ENCODE results near the gene SUPT16H. TPM values are rescaled to one million over a fixed set of nuclear protein-coding genes. Genes with fewer than 3 reads are reported as not detected.
"Not testable (repeated sequence)": the region's sequence is repeated elsewhere in the genome, so short reads cannot be mapped to it uniquely, and the experiment has no call there.

SUPT16H gene
- total RNA-seq, 1 donor from 2014 or later, result 168 TPM

DNA sequence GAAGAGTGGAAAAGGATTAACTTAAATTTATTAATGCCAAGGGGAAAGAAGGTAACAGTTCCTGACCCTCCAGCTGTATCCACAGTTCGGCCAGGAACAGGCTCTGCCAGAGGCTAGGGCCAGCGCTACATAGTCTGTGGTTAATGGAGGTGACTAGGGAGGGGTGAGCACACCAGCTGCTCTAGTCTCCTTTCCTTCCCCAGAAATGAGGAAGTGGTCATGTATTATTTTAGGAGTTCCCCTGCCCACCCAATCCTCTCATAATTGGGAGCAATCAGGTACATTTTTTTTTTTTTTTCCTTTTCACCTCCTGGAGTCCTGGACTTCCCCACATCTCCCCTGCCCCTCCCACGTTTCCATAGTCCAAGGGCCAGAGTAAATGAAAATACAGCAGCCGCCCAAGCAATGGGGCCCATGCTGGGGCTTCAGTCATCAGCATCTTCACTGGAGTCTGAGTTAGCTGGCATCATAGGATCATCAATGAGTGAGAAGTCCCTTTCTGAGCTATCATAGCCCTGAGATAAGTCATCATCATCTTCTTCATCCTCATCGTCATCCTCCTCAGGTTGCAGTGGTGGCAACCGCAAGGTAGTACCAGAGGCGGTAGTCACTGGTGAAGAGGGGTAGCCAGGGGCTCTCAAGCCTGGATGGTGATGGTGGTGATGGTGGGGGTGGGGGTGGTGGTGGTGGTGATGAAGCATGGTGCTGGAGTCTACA lies 1.5 kb upstream of the SUPT16H start:
- Mint-ChIP-seq H3K9me3 (no peaks in the 10 kb centered on the region), H3K4me1 (ENCODE audit: low read depth) (peaks cover 21% of the 10 kb centered on the region), H3K27me3 (ENCODE audit: low read depth) (no peaks in the 10 kb centered on the region), H3K4me3 (ENCODE audit: low read depth) (peak overlapping the region; percentile 96), H3K36me3 (ENCODE audit: low read depth) (peaks cover 61% of the 10 kb centered on the region), H3K27ac (peak overlapping the region; percentile 98)
- DNase-seq (ENCODE audit: low spot score), result no peak
- intact Hi-C loops (cut with micrococcal nuclease), result loop anchor here (2.0 kb wide), 1 partner anchor 157 kb away; no protein-coding TSS in a partner anchor

GRCh38 chr14:21384494-21384851 lies 654 bp upstream of the SUPT16H start:
- intact Hi-C loops (cut with micrococcal nuclease), result loop anchor here (1.0 to 2.0 kb wide), 6 partner anchors 30 to 156 kb away; partner anchors contain the start of genes CHD8, HNRNPC and TOX4
- peak overlapping the region; percentile 96 for H3K4me3 Mint-ChIP-seq (ENCODE audit: low read depth)
- no peak for DNase-seq (ENCODE audit: low spot score)
- H3K36me3 Mint-ChIP-seq (ENCODE audit: low read depth), result peaks cover 57% of the 10 kb centered on the region
- no peaks in the 10 kb centered on the region for H3K9me3 Mint-ChIP-seq
- peaks cover 23% of the 10 kb centered on the region for H3K4me1 Mint-ChIP-seq (ENCODE audit: low read depth)
- peak overlapping the region; percentile 98 for H3K27ac Mint-ChIP-seq
- H3K27me3 Mint-ChIP-seq (ENCODE audit: low read depth), result no peaks in the 10 kb centered on the region

DNA sequence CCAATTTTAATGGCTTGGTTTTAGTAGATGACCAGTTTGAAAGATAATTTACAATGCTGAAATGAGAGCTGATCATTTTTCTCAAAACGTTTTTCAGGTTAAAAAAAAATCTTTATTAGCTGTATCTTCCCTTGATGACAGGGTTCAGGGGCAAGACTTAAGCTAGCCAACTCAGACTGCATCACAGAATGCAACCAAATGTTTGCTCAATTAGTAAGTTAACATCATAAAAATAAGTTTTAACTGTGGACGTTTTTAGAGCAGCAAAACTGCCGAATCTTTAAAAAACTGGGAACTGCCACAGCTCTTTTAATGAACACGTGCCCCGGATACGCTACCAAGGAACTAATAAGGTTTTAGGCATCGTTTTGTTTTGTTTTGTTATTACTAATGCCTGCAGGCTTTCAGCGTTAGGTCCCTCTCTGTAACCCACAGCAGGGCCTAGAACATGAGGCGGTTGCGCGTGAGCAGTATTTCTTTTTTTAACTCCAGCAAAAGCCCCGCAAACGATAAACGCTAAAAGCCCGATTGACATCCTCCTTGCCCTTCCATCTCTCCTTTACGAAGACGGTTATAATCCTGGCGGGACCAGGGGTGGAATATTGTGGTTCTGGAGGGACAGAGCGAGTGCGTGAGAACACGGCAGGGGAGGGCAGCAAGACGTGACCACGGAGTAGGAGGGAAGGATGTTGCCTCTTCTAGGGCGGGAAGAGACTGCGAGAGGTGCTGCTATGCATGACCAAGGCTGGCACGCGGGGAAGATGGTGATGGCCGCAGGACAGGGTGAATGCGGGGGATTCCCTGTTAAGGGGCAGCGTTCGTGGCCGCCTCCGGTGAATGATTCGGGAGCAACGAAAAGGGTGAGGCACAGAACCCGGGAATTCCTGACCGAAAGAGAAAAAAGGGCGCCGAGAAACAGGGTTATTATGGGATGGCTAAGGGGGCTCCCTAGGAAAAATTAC lies 652 bp downstream of the SUPT16H start:
- intact Hi-C loops (cut with micrococcal nuclease), result loop anchor here (1.0 kb wide), 1 partner anchor 119 kb away; no protein-coding TSS in a partner anchor
- Mint-ChIP-seq H3K36me3 (ENCODE audit: low read depth) (peaks cover 51% of the 10 kb centered on the region), H3K4me1 (ENCODE audit: low read depth) (peaks cover 29% of the 10 kb centered on the region), H3K27ac (peak overlapping the region; percentile 98), H3K27me3 (ENCODE audit: low read depth) (no peaks in the 10 kb centered on the region), H3K4me3 (ENCODE audit: low read depth) (peak overlapping the region; percentile 96), H3K9me3 (no peaks in the 10 kb centered on the region)
- DNase-seq (ENCODE audit: low spot score), result peak; percentile 49

DNA sequence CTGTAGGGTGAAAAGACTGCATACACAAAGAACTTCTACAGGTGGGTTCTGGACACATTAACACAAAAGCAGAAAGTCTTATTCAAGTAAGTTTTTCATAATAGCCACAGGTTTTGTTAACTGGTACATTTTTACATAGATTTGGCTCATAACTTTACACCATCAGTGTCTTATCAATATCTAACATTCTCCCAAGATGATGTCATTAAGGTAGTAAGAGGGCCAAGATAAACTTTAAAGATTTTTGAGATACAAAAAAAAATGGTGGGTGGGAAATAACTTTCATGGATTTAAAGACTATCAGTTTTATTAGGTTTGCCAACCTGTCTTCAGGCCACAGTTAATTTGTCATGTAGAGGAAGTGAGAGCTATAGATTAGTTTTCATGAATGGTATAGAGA lies 1.7 kb downstream of the SUPT16H start:
- intact Hi-C loops (cut with micrococcal nuclease), result no loop called here
- H3K36me3 Mint-ChIP-seq (ENCODE audit: low read depth), result peaks cover 52% of the 10 kb centered on the region
- no peak for DNase-seq (ENCODE audit: low spot score)
- H3K27me3 Mint-ChIP-seq (ENCODE audit: low read depth), result no peaks in the 10 kb centered on the region
- peaks cover 29% of the 10 kb centered on the region for H3K4me1 Mint-ChIP-seq (ENCODE audit: low read depth)
- H3K27ac Mint-ChIP-seq, result peak overlapping the region; percentile 85
- no peaks in the 10 kb centered on the region for H3K9me3 Mint-ChIP-seq
- peak overlapping the region; percentile 96 for H3K4me3 Mint-ChIP-seq (ENCODE audit: low read depth)

DNA sequence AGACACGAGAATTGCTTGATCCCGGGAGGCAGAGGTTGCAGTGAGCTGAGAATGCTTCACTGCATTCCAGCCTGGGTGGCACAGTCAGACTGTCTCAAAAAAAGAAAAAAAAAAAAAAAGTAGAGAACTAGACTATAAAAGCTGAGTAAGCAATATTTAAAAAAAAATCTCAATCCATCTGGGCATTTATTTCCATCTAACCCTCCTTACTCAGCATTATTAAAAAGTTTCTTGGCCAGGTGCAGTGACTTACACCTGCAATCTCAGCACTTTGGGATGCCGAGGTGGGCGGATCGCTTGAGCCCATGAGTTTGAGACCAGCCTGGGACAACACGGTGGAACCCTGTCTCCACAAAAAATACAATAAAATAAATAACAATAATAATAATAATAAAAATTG lies 4.5 kb downstream of the SUPT16H start:
- H3K27ac Mint-ChIP-seq, result no peak overlapping the region
- H3K4me1 Mint-ChIP-seq (ENCODE audit: low read depth), result peaks cover 22% of the 10 kb centered on the region
- H3K4me3 Mint-ChIP-seq (ENCODE audit: low read depth), result no peak overlapping the region
- no peak for DNase-seq (ENCODE audit: low spot score)
- peaks cover 54% of the 10 kb centered on the region for H3K36me3 Mint-ChIP-seq (ENCODE audit: low read depth)
- H3K27me3 Mint-ChIP-seq (ENCODE audit: low read depth), result no peaks in the 10 kb centered on the region
- intact Hi-C loops (cut with micrococcal nuclease), result no loop called here
- H3K9me3 Mint-ChIP-seq, result no peaks in the 10 kb centered on the region

DNA sequence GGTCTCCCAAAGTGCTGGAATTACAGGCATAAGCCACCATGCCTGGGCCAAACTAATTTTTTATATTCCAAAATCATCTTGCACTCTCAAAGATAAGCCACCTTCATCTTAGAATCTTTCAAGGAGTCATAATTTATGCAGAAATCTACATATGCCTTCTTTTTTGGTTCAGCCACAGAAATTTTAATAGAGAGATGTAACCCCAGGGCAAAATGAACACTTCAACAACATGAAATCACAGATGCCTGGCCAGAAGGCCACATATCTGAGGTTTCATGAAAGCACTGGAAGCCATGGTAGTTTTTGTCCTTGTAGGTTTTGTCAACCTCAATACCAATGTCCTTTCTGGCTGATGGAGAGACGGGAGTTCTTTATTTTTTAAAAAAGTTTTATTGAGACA lies 9.8 kb downstream of the SUPT16H start:
- Mint-ChIP-seq H3K9me3 (no peaks in the 10 kb centered on the region), H3K4me3 (ENCODE audit: low read depth) (no peak overlapping the region), H3K4me1 (ENCODE audit: low read depth) (peaks cover 6% of the 10 kb centered on the region), H3K27ac (no peak overlapping the region), H3K27me3 (ENCODE audit: low read depth) (no peaks in the 10 kb centered on the region), H3K36me3 (ENCODE audit: low read depth) (peaks cover 69% of the 10 kb centered on the region)
- intact Hi-C loops (cut with micrococcal nuclease), result no loop called here
- DNase-seq (ENCODE audit: low spot score), result no peak

GRCh38 chr14:21372814-21373213 lies 11.0 kb downstream of the SUPT16H start:
- H3K27me3 Mint-ChIP-seq (ENCODE audit: low read depth); H3K9me3 Mint-ChIP-seq; H3K27ac Mint-ChIP-seq; H3K4me3 Mint-ChIP-seq (ENCODE audit: low read depth); DNase-seq (ENCODE audit: low spot score); H3K4me1 Mint-ChIP-seq (ENCODE audit: low read depth); intact Hi-C loops (cut with micrococcal nuclease): not testable (repeated sequence)
- peaks cover 72% of the 10 kb centered on the region for H3K36me3 Mint-ChIP-seq (ENCODE audit: low read depth)

DNA sequence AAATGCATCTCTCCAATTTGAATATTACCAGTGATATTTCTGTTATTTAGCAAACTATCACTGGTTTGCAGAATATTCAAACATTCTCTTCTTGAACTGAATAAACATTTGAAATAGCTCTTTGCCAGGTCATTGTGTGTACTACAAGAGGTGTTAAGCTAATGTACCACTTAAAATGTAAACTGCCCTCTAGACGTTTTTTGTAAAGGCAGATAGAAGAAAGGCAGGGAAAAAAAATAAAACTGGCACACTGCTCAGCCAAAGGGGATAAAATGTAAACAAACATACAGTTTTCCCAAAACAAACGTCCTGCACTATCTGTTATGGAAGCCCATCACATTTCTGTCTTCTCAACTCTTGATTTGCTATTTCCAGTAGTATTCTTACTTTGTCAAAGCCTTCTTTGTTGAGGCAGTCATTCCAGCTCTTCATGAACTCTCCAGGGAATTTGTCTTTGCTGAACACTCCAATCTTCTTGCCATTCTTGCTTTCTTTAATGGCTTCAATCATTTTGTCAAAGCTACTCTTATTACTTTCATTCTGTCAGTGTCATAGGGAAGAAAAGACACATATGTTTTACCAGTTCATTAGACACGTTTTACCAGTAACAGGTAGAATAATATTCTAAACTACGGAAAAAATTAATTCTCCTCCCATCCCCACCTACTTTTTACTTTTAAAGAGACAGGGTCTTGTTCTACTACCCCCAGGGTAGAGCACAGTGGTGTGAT lies 13.7 kb downstream of the SUPT16H start:
- Mint-ChIP-seq H3K27ac (no peak overlapping the region), H3K36me3 (ENCODE audit: low read depth) (peaks cover 84% of the 10 kb centered on the region)

DNA sequence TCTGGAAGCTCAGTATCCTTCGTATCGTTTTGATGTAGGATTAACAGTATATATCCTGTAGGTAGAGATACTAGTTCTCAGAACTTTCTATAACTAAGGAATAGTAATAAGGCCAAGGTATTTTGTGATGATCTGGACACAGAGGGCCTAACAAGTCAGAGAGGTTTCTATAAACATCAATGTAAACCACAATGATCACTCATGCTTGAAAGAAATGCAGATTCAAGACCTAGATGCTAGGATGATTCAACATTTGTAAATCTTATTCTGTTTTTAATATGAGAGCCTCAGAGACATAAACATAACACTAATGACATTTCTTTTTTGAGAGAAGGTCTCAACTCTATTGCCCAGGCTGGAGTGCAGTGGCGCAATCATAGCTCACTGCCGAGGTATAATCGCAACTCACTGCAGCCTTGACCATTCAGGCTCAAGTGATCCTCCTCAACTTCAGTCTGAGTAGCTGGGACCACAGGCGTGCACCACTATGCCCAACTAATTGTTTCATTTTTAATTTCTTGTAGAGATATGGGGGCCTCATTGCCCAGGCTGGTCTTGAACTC lies 16.2 kb downstream of the SUPT16H start:
- Mint-ChIP-seq H3K4me3 (ENCODE audit: low read depth) (no peak overlapping the region), H3K27ac (no peak overlapping the region)
- intact Hi-C loops (cut with micrococcal nuclease), result loop anchor here (10.0 kb wide), 1 partner anchor 47 kb away; no protein-coding TSS in a partner anchor

More for the DNA sequence above, 13.7 kb downstream of the SUPT16H start:
- DNase-seq (ENCODE audit: low spot score), result no peak
- Mint-ChIP-seq H3K9me3 (no peaks in the 10 kb centered on the region), H3K27me3 (ENCODE audit: low read depth) (no peaks in the 10 kb centered on the region), H3K4me3 (ENCODE audit: low read depth) (no peak overlapping the region), H3K4me1 (ENCODE audit: low read depth) (peaks cover 9% of the 10 kb centered on the region)
- intact Hi-C loops (cut with micrococcal nuclease), result loop anchor here (10.0 kb wide), 1 partner anchor 45 kb away; no protein-coding TSS in a partner anchor

GRCh38 chr14:21356511-21356910 lies 27.3 kb downstream of the SUPT16H start:
- Mint-ChIP-seq H3K4me1 (ENCODE audit: low read depth) (peaks cover 1% of the 10 kb centered on the region), H3K27ac (no peak overlapping the region), H3K36me3 (ENCODE audit: low read depth) (peaks cover 91% of the 10 kb centered on the region), H3K4me3 (ENCODE audit: low read depth) (no peak overlapping the region), H3K27me3 (ENCODE audit: low read depth) (no peaks in the 10 kb centered on the region), H3K9me3 (no peaks in the 10 kb centered on the region)
- no peak for DNase-seq (ENCODE audit: low spot score)
- intact Hi-C loops (cut with micrococcal nuclease), result no loop called here

More for the DNA sequence above, 16.2 kb downstream of the SUPT16H start:
- peaks cover 9% of the 10 kb centered on the region for H3K4me1 Mint-ChIP-seq (ENCODE audit: low read depth)
- H3K27me3 Mint-ChIP-seq (ENCODE audit: low read depth), result no peaks in the 10 kb centered on the region
- no peaks in the 10 kb centered on the region for H3K9me3 Mint-ChIP-seq
- DNase-seq (ENCODE audit: low spot score), result no peak
- H3K36me3 Mint-ChIP-seq (ENCODE audit: low read depth), result peaks cover 97% of the 10 kb centered on the region

- no peak overlapping the region for H3K27ac Mint-ChIP-seq
- DNase-seq (ENCODE audit: low spot score), result no peak
- H3K9me3 Mint-ChIP-seq, result no peaks in the 10 kb centered on the region
- peaks cover 66% of the 10 kb centered on the region for H3K36me3 Mint-ChIP-seq (ENCODE audit: low read depth)
- intact Hi-C loops (cut with micrococcal nuclease), result no loop called here
- H3K4me3 Mint-ChIP-seq (ENCODE audit: low read depth), result no peak overlapping the region
- H3K4me1 Mint-ChIP-seq (ENCODE audit: low read depth), result peaks cover 1% of the 10 kb centered on the region
- no peaks in the 10 kb centered on the region for H3K27me3 Mint-ChIP-seq (ENCODE audit: low read depth)
Measured at GRCh38 chr14:21352587-21352986, 31.2 kb downstream of the SUPT16H start.

DNA sequence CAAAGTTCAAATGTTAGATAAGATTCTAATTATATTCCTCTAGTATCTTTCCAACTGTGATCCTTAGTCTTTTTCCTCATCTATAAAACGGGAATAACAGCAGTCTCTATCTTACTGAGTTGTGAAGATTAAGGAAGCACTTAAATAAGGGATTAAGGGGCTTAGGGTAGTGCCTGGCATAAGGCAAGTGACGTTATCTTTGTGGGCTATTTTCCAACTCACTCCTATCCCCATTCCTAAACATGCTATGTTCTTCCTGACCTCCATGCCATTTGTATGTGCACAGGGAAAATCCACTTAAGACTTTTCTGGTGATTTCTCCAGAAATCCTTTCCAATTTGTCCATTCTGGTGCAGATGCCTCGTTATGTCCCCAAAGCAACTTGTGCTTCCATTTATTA lies 33.3 kb downstream of the SUPT16H start:
- no peak overlapping the region for H3K4me3 Mint-ChIP-seq (ENCODE audit: low read depth)
- H3K36me3 Mint-ChIP-seq (ENCODE audit: low read depth), result peaks cover 48% of the 10 kb centered on the region
- peaks cover 4% of the 10 kb centered on the region for H3K4me1 Mint-ChIP-seq (ENCODE audit: low read depth)
- no peak for DNase-seq (ENCODE audit: low spot score)
- no peaks in the 10 kb centered on the region for H3K9me3 Mint-ChIP-seq
- intact Hi-C loops (cut with micrococcal nuclease), result no loop called here
- H3K27me3 Mint-ChIP-seq (ENCODE audit: low read depth), result peaks cover 1% of the 10 kb centered on the region
- H3K27ac Mint-ChIP-seq, result no peak overlapping the region
